A549 (cell line): ENCODE results near the gene SPAG7.

Experiments
- CTCF ChIP-seq: fragments of >200 bp; sonication (Bioruptor Twin); formaldehyde crosslinking; IDR thresholded peaks from 3 replicates; pipeline ENCODE4 v1.5.1; 2016
- MYC ChIP-seq: IDR thresholded peaks from 2 replicates; pipeline ENCODE4 v1.6.1; 2012; ENCODE audit warnings: mild to moderate bottlenecking, inconsistent platforms, low read length, improper control_type of control experiment, borderline replicate concordance
- POLR2A ChIP-seq: IDR thresholded peaks from 2 replicates; pipeline ENCODE4 v1.6.1; 2012; ENCODE audit warnings: mild to moderate bottlenecking, low read length
- RARB ChIP-seq: fragments of 250-450 bp; sonication (Bioruptor Pico); IDR thresholded peaks from 2 replicates; pipeline ENCODE4 v1.8.0; 2021; ENCODE audit warnings: mild to moderate bottlenecking, moderate library complexity
- REST ChIP-seq: fragments of 200-600 bp; sonication (generic); IDR thresholded peaks from 2 replicates; pipeline ENCODE4 v1.6.1; 2016; ENCODE audit warnings: antibody characterized with exemption, mild to moderate bottlenecking, moderate library complexity
- SMC3 ChIP-seq: fragments of >200 bp; sonication (Bioruptor Twin); formaldehyde crosslinking; IDR thresholded peaks from 3 replicates; pipeline ENCODE4 v1.6.1; 2018; ENCODE audit warnings: inconsistent platforms

- TF ChIP-seq RARB (CRISPR knock-in tag): no peak
- TF ChIP-seq MYC: no peak; the same call in 1 of the 2 replicates
- peak; percentile 98 for TF ChIP-seq CTCF
- peak; percentile 54 for TF ChIP-seq POLR2A
- no peak for TF ChIP-seq REST
- TF ChIP-seq SMC3: peak; percentile 71
These were observed 19.5 kb upstream of the SPAG7 start, which contains the start of gene CAMTA2 for GRCh38 chr17:4986951-4987766.
